Glutamatergic neuron (in vitro differentiated cells): ENCODE results near the gene ZNF793. TPM values are rescaled to one million over a fixed set of nuclear protein-coding genes. Genes with fewer than 3 reads are reported as not detected.
A peak's percentile ranks its signal among the peaks of the same experiment; 100 is the strongest.

Source experiments
- DNase-seq: peaks from one replicate; pipeline ENCODE4 v3.0.0; 2022
- H3K27ac Mint-ChIP-seq: one replicate; pipeline ENCODE4 v1.8.0; 2020; ENCODE audit warnings: mild to moderate bottlenecking, mixed read lengths, inconsistent platforms; ENCODE audit not compliant: unreplicated experiment
- H3K27me3 Mint-ChIP-seq: one replicate; pipeline ENCODE4 v1.8.0; 2020; ENCODE audit warnings: mild to moderate bottlenecking, moderate library complexity, mixed read lengths, inconsistent platforms; ENCODE audit not compliant: unreplicated experiment
- H3K36me3 Mint-ChIP-seq: one replicate; pipeline ENCODE4 v1.8.0; 2020; ENCODE audit warnings: mild to moderate bottlenecking, mixed read lengths, inconsistent platforms; ENCODE audit not compliant: unreplicated experiment
- H3K4me1 Mint-ChIP-seq: one replicate; pipeline ENCODE4 v1.8.0; 2020; ENCODE audit warnings: mild to moderate bottlenecking, low read depth, mixed read lengths, inconsistent platforms; ENCODE audit not compliant: unreplicated experiment
- H3K4me3 Mint-ChIP-seq: one replicate; pipeline ENCODE4 v1.8.0; 2020; ENCODE audit warnings: mild to moderate bottlenecking, mixed read lengths, inconsistent platforms; ENCODE audit not compliant: unreplicated experiment
- H3K9me3 Mint-ChIP-seq: one replicate; pipeline ENCODE4 v1.8.0; 2020; ENCODE audit warnings: mild to moderate bottlenecking, moderate library complexity, mixed read lengths, inconsistent platforms; ENCODE audit not compliant: unreplicated experiment
- CTCF ChIP-seq: fragments of 200-600 bp; sonication (generic); IDR thresholded peaks from one replicate; pipeline ENCODE4 v1.5.0; 2021; ENCODE audit not compliant: partially characterized antibody, unreplicated experiment
- total RNA-seq: library from RNA; stranded (reverse); fragmentation: NEBNext Ultra II Directional; extraction: Animal tissue kit (Norgen Biotek cat#: 25700); gene quantifications from one replicate; pipeline ENCODE4 v1.2.1, GENCODE V29; 2021; ENCODE audit not compliant: unreplicated experiment

ZNF793 gene
- total RNA-seq, 1 donor from 2014 or later: 19.4 TPM

GRCh38 chr19:37513397-37513796 lies 6.7 kb downstream of the ZNF793 start:
- TF ChIP-seq CTCF: no peak
- Mint-ChIP-seq H3K4me1 (no peaks in the 10 kb centered on the region), H3K27ac (no peak overlapping the region), H3K27me3 (peaks cover 2% of the 10 kb centered on the region), H3K36me3 (peaks cover 14% of the 10 kb centered on the region), H3K4me3 (no peak overlapping the region), H3K9me3 (peaks cover 3% of the 10 kb centered on the region)
- DNase-seq: no peak

GRCh38 chr19:37519890-37520289 lies 13.2 kb downstream of the ZNF793 start:
- TF ChIP-seq CTCF: no peak
- Mint-ChIP-seq H3K9me3 (peaks cover 3% of the 10 kb centered on the region), H3K27ac (no peak overlapping the region), H3K27me3 (peaks cover 2% of the 10 kb centered on the region), H3K4me1 (no peaks in the 10 kb centered on the region), H3K4me3 (no peak overlapping the region), H3K36me3 (peaks cover 34% of the 10 kb centered on the region)
- DNase-seq: no peak

- H3K4me3 Mint-ChIP-seq: no peak overlapping the region
- DNase-seq: no peak
- peaks cover 26% of the 10 kb centered on the region for H3K9me3 Mint-ChIP-seq
- H3K27ac Mint-ChIP-seq: no peak overlapping the region
- H3K36me3 Mint-ChIP-seq: peaks cover 46% of the 10 kb centered on the region
- H3K4me1 Mint-ChIP-seq: no peaks in the 10 kb centered on the region
- peaks cover 6% of the 10 kb centered on the region for H3K27me3 Mint-ChIP-seq
- TF ChIP-seq CTCF: no peak
These were observed 30.7 kb downstream of the ZNF793 start for GRCh38 chr19:37537391-37537947.

- Mint-ChIP-seq H3K4me3 (peak overlapping the region; percentile 87), H3K27ac (peak overlapping the region; percentile 77), H3K4me1 (no peaks in the 10 kb centered on the region), H3K9me3 (peaks cover 30% of the 10 kb centered on the region), H3K27me3 (peaks cover 7% of the 10 kb centered on the region), H3K36me3 (peaks cover 47% of the 10 kb centered on the region)
- TF ChIP-seq CTCF: no peak
- peak; percentile 51 for DNase-seq
These were observed 44.6 kb downstream of the ZNF793 start for GRCh38 chr19:37551129-37551993.

GRCh38 chr19:37563518-37563917 lies 56.8 kb downstream of the ZNF793 start:
- TF ChIP-seq CTCF: no peak
- no peaks in the 10 kb centered on the region for H3K27me3 Mint-ChIP-seq
- H3K36me3 Mint-ChIP-seq: peaks cover 68% of the 10 kb centered on the region
- H3K4me1 Mint-ChIP-seq: no peaks in the 10 kb centered on the region
- no peak overlapping the region for H3K27ac Mint-ChIP-seq
- no peak overlapping the region for H3K4me3 Mint-ChIP-seq
- H3K9me3 Mint-ChIP-seq: peaks cover 11% of the 10 kb centered on the region
- DNase-seq: no peak
